Liver (tissue), 3 donors: ENCODE measurements around the gene DAB1.

Experiments used
- FOXA1 ChIP-seq: IDR thresholded peaks from 2 replicates; pipeline ENCODE4 v1.6.1; 2016; ENCODE audit warnings: antibody characterized with exemption
- FOXA2 ChIP-seq: IDR thresholded peaks from 2 replicates; pipeline ENCODE4 v1.6.1; 2016; ENCODE audit warnings: antibody characterized with exemption
- GABPA ChIP-seq, 2 donors: IDR thresholded peaks in 1 of 2; conservative IDR thresholded peaks in 1 of 2; 2 replicates each; pipeline ENCODE4 v1.6.1; 2016; ENCODE audit warnings: antibody characterized with exemption in 2 of 2, mild to moderate bottlenecking in 1 of 2, moderate library complexity in 1 of 2
- JUND ChIP-seq, 2 donors: IDR thresholded peaks; 2 replicates each; pipeline ENCODE4 v1.6.1; 2016; ENCODE audit warnings: antibody characterized with exemption in 2 of 2
- RXRA ChIP-seq, 2 donors: IDR thresholded peaks; 2 replicates each; pipeline ENCODE4 v1.6.1; 2017 to 2018; ENCODE audit warnings: antibody characterized with exemption in 2 of 2, mild to moderate bottlenecking in 1 of 2
- YY1 ChIP-seq: IDR thresholded peaks from 2 replicates; pipeline ENCODE4 v1.6.1; 2016; ENCODE audit warnings: antibody characterized with exemption, mild to moderate bottlenecking
- TF ChIP-seq, protein P1 (sequence below): fragments of 150-350 bp; IDR thresholded peaks from 2 replicates; pipeline ENCODE4 v1.5.1; 2017; ENCODE audit warnings: improper control_type of control experiment, low read depth, low read length; ENCODE audit not compliant: missing input control
- TF ChIP-seq, protein P2 (sequence below): IDR thresholded peaks from 2 replicates; pipeline ENCODE4 v1.6.1; 2016; ENCODE audit warnings: antibody characterized with exemption, mild to moderate bottlenecking
- donor health status: healthy.
- donor health status: healthy.

DNA sequence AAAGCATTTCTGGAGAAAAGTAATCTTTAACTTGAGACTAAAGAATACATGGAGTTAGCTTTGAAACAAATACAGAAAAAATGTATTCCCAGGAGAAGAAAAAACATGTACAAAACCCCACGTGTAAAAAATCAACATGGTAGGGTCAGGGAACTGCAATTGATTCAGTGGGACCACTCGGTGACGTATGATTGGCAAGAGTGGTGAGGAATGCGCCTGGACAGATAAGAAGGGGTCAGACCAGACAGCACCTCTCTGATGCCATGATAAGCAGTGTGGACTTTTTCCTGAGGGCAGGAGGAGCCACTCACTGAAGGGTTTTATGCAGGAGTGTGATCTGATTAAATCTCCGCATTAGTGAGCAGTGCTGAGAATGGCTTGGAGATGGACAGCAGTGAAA is 142.5 kb downstream of the DAB1 start:
- TF ChIP-seq, protein P1, sequence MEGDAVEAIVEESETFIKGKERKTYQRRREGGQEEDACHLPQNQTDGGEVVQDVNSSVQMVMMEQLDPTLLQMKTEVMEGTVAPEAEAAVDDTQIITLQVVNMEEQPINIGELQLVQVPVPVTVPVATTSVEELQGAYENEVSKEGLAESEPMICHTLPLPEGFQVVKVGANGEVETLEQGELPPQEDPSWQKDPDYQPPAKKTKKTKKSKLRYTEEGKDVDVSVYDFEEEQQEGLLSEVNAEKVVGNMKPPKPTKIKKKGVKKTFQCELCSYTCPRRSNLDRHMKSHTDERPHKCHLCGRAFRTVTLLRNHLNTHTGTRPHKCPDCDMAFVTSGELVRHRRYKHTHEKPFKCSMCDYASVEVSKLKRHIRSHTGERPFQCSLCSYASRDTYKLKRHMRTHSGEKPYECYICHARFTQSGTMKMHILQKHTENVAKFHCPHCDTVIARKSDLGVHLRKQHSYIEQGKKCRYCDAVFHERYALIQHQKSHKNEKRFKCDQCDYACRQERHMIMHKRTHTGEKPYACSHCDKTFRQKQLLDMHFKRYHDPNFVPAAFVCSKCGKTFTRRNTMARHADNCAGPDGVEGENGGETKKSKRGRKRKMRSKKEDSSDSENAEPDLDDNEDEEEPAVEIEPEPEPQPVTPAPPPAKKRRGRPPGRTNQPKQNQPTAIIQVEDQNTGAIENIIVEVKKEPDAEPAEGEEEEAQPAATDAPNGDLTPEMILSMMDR: no peak
- TF ChIP-seq, protein P2, sequence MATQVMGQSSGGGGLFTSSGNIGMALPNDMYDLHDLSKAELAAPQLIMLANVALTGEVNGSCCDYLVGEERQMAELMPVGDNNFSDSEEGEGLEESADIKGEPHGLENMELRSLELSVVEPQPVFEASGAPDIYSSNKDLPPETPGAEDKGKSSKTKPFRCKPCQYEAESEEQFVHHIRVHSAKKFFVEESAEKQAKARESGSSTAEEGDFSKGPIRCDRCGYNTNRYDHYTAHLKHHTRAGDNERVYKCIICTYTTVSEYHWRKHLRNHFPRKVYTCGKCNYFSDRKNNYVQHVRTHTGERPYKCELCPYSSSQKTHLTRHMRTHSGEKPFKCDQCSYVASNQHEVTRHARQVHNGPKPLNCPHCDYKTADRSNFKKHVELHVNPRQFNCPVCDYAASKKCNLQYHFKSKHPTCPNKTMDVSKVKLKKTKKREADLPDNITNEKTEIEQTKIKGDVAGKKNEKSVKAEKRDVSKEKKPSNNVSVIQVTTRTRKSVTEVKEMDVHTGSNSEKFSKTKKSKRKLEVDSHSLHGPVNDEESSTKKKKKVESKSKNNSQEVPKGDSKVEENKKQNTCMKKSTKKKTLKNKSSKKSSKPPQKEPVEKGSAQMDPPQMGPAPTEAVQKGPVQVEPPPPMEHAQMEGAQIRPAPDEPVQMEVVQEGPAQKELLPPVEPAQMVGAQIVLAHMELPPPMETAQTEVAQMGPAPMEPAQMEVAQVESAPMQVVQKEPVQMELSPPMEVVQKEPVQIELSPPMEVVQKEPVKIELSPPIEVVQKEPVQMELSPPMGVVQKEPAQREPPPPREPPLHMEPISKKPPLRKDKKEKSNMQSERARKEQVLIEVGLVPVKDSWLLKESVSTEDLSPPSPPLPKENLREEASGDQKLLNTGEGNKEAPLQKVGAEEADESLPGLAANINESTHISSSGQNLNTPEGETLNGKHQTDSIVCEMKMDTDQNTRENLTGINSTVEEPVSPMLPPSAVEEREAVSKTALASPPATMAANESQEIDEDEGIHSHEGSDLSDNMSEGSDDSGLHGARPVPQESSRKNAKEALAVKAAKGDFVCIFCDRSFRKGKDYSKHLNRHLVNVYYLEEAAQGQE: peak; percentile 88
- TF ChIP-seq FOXA1 (peak; percentile 85), YY1 (peak; percentile 64), JUND (IDR thresholded peaks at IDR 0.05) (peak; percentile 79 to 86), GABPA (IDR thresholded peaks at IDR 0.05 in 1 of 2, conservative IDR thresholded peaks at IDR 0.05 in 1 of 2) (peak in 1 of 2 donors; percentile 17), RXRA (IDR thresholded peaks at IDR 0.05) (peak; percentile 88 to 91), FOXA2 (peak; percentile 93)
